ENCODE results near the gene RIPOR3. TPM values are rescaled to one million over a fixed set of nuclear protein-coding genes. Genes with fewer than 3 reads are reported as not detected.

The RIPOR3 gene
- total RNA-seq, 2 donors from 2014 or later = 2.3 to 6.9 TPM

- ATAC-seq (no peak), DNase-seq (no peak)
- no peak overlapping the region for H3K4me3 ChIP-seq
- peaks cover 30% of the 10 kb centered on the region for H3K4me1 ChIP-seq
- H3K27ac ChIP-seq = no peak overlapping the region
- intact Hi-C loops (cut with DNase I) = no loop called here
- H3K9me3 ChIP-seq = no peaks in the 10 kb centered on the region
- TF ChIP-seq POLR2A (IDR thresholded peaks at IDR 0.05) = no peak
- TF ChIP-seq CTCF (IDR thresholded peaks at IDR 0.05) = no peak
- no peaks in the 10 kb centered on the region for H3K36me3 ChIP-seq (replicated peaks in 1 of 2; ENCODE audit: insufficient read depth in 1 of 2, low read depth in 2 of 2)
- 96 to 100% methylated on average over 1 of the region's 1 CpG for WGBS, 2 donors
- H3K27me3 ChIP-seq = no peaks in the 10 kb centered on the region
Measured at GRCh38 chr20:50693001-50693400, 1.7 kb upstream of the RIPOR3 start.

- no peaks in the 10 kb centered on the region for H3K36me3 ChIP-seq (replicated peaks in 1 of 2; ENCODE audit: insufficient read depth in 1 of 2, low read depth in 2 of 2)
- H3K4me1 ChIP-seq = peaks cover 30% of the 10 kb centered on the region
- no peaks in the 10 kb centered on the region for H3K9me3 ChIP-seq
- 91 to 98% methylated on average over 2 of the region's 2 CpGs for WGBS, 2 donors
- no peak for TF ChIP-seq CTCF (IDR thresholded peaks at IDR 0.05)
- no peak for TF ChIP-seq POLR2A (IDR thresholded peaks at IDR 0.05)
- H3K27ac ChIP-seq = no peak overlapping the region
- H3K27me3 ChIP-seq = no peaks in the 10 kb centered on the region
- intact Hi-C loops (cut with DNase I) = no loop called here
- no peak for ATAC-seq
- DNase-seq = no peak
- H3K4me3 ChIP-seq = no peak overlapping the region
Measured at GRCh38 chr20:50692552-50692933, 1.2 kb upstream of the RIPOR3 start.

GRCh38 chr20:50691573-50692551 is 520 bp upstream of the RIPOR3 start:
- H3K9me3 ChIP-seq = no peaks in the 10 kb centered on the region
- H3K4me1 ChIP-seq = peaks cover 30% of the 10 kb centered on the region
- 69 to 70% methylated on average over 21 of the region's 23 CpGs for WGBS, 2 donors
- no peaks in the 10 kb centered on the region for H3K27me3 ChIP-seq
- H3K36me3 ChIP-seq (replicated peaks in 1 of 2; ENCODE audit: insufficient read depth in 1 of 2, low read depth in 2 of 2) = no peaks in the 10 kb centered on the region
- intact Hi-C loops (cut with DNase I) = no loop called here
- H3K27ac ChIP-seq = peak overlapping the region in 2 of 4 donors; percentile 62 to 77
- DNase-seq (peak in 1 of 4 donors; percentile 39), ATAC-seq (no peak)
- no peak overlapping the region for H3K4me3 ChIP-seq
- no peak for TF ChIP-seq CTCF (IDR thresholded peaks at IDR 0.05)
- TF ChIP-seq POLR2A (IDR thresholded peaks at IDR 0.05) = no peak

- Histone ChIP-seq H3K27me3 (no peaks in the 10 kb centered on the region), H3K27ac (peak overlapping the region; percentile 16 to 77 (median 54)), H3K9me3 (no peaks in the 10 kb centered on the region), H3K4me1 (peaks cover 30% of the 10 kb centered on the region), H3K36me3 (replicated peaks in 1 of 2; ENCODE audit: insufficient read depth in 1 of 2, low read depth in 2 of 2) (no peaks in the 10 kb centered on the region), H3K4me3 (no peak overlapping the region)
- TF ChIP-seq CTCF (IDR thresholded peaks at IDR 0.05) (no peak), POLR2A (IDR thresholded peaks at IDR 0.05) (no peak)
- DNase-seq = peak; percentile 64 to 90 (median 80)
- intact Hi-C loops (cut with DNase I) = no loop called here
- WGBS, 2 donors = 1 to 9% methylated on average over 10 of the region's 10 CpGs
- ATAC-seq = peak; percentile 80
Measured at GRCh38 chr20:50689864-50690649, 1.3 kb downstream of the RIPOR3 start.
